ENCODE results near the gene AGMAT.

- TF ChIP-seq CTCF (IDR thresholded peaks at IDR 0.05) = no peak
- TF ChIP-seq POLR2A (IDR thresholded peaks at IDR 0.05) = no peak
Observed at GRCh38 chr1:15609631-15610030, 24.8 kb upstream of the AGMAT start.
